Measurements from ENCODE around the gene RNF167.
"Not testable (repeated sequence)": the region's sequence is repeated elsewhere in the genome, so short reads cannot be mapped to it uniquely, and the experiment has no call there.

The RNF167 gene

DNA sequence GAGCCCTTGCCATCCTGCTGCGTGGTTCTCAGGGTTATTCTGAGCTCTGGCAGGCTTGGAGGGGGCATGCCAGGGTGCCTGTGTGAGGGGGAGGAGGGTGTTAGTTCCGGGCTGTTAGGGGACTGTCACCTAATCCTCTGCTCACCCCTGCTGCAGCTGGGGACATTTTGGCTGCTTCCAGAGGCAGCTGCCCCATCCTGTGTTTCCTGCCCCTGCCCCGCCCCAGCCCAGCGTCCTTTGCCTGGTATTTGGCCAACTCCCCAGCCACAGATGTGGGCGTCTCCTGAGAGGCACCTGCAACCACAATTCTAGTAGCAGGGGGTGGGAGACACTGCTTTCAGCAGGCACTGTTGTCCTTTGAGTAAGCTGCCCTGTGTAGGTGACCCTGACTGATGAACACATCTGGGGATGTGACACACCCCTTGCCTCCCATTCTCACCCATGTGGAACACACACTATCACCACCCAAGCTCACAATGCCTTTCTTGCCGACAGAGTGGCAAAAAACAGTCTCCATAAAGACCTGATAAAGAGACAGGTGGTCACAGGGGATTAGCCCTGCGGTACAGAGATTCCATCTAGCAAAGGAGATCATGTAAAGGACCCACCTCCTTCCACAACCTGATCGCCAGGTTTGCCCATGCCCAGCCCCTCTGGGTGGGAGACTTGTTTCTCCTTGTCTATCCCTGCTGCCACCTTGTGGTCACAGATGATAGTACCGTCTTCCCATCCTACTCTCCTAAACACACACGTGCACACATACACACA lies 36.8 kb upstream of the RNF167 start, which contains the start of gene CHRNE:
TSS of gene CHRNE (minus strand) at position 48 of the 768 bp plus-strand sequence. CDS start at position 13, 35 bp downstream.
- DNase-seq, result peak in 10 of 14 donors; percentile 22 to 47 (median 36)

DNA sequence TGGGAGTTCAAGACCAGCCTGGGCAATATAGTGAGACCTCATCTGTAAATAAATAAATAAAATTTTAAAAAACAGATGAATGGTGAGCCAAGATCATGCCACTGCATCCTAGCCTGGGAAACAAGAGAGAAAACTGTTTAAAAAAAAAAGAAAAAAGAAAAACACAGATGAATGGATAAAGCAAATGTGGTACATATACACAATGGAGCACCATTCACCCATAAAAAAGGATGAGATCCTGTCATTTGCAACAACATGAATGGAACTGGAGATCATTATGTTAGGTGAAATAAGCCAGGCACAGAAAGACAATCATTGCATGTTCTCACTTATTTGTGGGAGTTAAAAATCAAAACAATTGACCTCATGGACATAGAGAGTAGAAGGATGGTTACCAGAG lies 33.4 kb upstream of the RNF167 start:
- DNase-seq, result not testable (repeated sequence)

DNA sequence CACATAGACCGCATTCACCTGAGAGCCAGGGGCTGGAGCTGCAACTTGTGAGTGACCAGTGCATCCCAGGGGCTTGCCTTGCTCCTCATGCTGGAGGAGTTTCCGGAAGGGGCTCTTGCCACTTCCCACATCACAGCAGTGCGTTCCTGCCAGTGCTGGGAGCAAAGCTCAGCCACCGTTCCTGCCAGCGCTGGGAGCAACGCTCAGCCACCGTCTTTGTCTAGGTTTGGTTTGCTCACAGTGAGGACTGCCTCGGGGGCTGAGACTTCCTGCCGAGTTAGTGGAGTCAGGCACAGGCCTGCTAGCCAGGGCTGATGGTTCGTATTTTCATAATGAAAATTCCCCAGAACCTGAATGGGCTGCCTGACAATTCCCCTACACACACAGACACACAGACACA lies 31.8 kb upstream of the RNF167 start:
- DNase-seq, result no peak

DNA sequence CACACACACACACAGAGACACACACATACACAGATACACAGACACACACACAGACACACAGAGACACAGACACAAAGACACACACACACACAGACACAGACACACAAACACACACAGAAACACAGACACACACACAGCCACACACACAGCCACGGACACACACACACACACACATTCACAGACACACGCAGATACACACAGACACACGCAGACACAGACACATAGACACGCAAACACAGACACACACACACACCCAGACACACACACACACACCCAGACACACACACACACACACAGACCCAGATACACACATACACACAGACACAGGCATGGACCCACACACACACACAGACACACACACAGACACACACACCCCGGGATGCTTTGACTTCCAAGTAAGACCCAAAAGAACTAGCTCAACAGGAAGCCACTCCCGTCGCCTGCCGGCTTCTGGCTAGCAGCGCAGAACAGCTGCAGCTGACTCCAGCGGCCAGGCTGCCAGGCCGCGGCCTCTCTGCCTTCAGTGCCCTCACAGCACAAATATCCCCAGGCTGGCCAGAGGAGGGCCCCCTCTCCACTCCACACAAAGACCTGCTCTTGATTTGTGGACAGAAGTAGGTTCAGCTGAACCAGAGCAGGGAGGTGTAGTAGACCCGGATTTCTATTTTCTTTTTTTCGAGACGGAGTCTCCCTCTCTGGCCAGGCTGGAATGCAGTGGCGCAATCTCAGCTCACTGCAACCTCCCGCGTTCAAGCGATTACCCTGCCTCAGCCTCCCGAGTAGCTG lies 31.2 kb upstream of the RNF167 start:
- DNase-seq, result peak in 13 of 14 donors; percentile 17 to 82 (median 69)

DNA sequence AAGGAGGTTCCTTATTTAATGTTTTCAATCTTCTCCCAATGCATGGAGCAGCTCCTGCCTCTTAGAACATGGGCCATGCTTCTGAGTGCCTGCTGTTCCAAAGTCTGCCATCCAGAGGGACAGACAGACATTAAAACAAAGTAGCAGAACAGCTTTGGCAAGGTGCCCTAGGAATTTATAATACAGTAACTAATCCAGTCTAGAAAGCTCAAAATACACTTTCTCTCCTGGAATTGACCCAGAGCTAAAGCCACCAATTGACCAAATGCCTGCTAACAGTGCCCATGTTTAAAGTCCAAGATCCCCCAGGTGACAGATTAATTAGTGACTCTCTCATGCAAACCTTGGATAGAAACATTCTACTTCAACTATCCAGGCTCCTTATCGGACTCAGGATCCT lies 26.1 kb upstream of the RNF167 start:
- no peak for DNase-seq

DNA sequence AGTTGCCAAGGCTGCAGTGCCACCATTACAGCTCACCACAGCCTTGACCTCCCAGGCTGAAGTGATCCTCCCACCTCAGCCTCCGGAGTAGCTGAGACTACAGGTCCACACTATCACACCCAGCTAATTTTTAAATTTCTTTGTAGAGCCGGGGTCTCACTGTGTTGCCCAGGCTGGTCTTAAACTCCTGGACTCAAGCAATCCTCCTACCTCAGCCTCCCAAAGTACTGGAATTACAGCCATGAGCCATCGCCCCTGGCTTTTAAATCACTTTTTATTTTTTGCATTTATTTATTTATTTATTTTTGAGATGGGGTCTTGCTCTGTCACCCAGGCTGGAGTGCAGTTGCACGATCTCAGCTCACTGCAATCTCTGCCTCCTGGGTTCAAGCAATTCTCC lies 25.5 kb upstream of the RNF167 start:
- DNase-seq, result not testable (repeated sequence)

DNA sequence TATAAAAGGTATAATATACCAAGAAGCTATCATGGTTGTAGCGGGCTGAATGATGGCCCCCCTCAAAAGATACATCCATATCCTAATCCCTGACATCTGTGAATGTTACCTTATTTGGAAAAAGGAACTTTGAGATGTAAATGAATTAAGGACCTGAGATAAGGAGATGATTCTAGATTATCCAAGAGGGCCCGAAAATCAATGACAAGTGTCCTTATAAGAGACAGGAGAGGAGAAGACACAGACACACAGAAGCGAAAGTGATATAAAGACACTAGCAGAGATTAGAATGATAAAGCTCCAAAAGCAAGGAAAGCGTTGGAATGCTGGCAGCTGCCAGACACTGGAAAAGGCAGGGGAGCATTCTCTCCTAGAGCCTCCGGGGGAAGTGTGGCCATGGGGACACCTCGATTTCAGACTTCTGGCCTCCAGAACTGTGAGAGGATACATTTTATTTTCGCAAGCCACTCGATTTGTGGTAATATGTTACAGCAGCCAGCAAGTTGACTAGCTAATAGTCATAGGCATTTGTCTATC lies 20.5 kb upstream of the RNF167 start:
- DNase-seq, result no peak

DNA sequence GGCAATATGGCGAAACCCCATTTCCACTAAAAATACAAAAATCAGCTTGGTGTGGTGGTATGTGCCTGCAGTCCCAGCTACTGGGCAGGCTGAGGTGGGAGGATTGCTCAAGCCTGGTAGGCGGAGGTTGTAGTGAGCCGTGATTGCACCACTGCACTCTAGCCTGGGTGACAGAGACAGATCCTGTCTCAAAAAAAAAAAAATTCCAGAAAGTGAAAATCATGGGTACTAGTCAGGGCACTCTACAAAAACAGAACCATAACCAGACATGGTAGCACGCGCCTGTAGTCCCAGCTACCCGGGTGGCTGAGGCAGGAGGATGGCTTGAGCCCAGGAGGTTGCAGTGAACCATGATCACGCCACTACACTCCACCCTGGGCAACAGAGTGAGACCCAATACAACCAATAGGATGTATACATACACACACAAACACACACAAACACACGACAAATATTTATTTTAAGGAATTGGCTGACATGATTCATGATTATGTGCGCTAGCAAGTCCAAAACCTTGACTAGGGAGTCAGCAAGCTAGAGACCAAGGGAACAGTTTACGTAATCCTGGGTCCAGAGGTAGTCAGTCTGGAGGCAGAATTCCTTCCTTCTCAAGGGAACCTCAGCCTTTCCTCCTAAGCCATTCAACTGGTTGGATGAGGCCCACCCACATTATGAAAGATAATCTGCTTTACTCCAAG lies 19.6 kb upstream of the RNF167 start:
- DNase-seq, result no peak

DNA sequence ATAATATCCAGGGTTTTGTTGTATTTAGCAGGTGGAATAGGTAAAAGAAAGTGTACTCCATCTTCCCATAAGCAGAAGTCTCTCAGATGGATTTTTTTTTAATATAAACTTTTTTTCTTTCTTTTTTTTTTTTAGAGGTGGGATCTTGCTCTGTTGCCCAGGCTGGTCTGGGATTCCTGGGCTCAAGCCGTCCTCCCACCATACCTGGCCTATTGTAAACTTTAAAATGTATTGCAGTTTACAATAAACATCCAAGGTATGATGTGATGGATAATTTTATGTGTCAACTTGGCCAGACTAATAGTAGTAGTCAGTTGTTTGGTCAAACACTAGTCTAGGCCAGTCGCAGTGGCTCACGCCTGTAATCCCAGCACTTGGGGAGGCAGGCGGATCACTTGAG lies 18.7 kb upstream of the RNF167 start:
- no peak for DNase-seq

DNA sequence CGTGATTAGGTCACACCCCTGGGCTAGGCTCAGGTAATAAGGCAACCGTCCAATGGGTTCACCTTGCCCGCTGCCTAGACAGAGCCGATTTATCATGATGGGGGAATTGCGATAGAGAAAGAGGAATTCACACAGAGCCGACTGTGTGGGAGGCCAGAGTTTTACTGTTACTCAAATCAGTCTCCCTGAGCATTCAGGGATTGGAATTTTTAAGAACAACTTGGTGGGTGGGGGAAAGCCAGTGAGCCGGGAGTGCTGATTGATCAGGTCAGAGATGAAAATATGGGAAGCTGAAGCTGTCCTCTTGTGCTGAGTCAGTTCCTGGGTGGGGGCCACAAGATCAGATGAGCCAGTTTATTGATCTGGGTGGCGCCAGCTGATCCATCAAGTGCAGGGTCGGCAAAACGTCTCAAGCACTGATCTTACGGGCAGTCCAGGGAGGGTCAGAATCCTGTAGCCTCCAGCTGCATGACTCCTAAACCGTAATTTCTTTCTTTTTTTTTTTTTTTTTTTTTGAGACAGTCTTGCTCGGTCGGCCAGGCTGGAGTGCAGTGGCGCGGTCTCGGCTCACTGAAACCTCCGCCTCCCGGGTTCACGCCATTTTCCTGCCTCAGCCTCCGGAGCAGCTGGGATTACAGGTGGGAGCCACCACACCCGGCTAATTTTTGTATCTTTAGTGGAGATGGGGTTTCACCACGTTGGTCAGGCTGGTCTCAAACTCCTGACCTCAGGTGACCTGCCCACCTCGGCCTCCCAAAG lies 13.3 kb upstream of the RNF167 start:
- not testable (repeated sequence) for DNase-seq

DNA sequence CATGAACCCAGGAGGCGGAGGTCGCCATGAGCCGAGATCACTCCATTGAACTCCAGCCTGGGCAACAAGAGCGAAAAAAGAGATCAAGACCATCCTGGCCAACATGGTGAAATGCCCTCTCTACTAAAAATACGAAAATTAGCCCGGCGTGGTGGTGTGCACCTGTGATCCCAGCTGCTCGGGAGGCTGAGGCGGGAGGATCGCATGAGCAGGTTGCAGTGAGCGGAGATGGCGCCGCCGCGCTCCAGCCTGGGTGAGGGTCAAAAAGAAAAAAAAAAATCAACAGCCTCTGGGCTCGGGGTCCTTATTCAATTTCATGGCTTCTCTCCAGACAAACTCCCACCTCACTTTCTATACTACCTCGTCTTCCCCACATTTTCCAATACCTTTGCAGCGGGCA lies 11.2 kb upstream of the RNF167 start:
- DNase-seq, result no peak

DNA sequence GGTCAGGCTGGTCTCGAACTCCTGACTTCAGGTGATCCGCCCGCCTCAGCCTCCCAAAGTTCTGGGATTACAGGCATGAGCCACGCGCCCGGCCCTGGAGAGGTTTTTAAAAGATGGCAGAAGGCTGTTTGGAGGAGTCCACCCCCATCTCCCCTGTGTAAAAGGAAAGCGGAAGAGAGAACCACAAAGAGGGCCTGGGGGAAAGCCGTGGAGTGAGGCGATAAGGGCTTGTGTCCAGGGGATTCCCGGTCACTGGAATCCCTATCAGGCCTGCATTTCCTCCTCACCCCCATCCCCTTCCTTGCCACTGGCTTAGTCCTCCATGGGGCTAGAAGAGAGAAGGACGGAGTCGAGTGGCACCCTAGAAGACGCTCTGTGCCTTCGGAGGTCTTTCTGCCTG lies 8.1 kb upstream of the RNF167 start, which contains the start of gene GP1BA:
TSS of gene GP1BA (plus strand) at position 315 of the 400 bp plus-strand sequence. CDS start 328 bp downstream, outside the sequence.
- no peak for DNase-seq

DNA sequence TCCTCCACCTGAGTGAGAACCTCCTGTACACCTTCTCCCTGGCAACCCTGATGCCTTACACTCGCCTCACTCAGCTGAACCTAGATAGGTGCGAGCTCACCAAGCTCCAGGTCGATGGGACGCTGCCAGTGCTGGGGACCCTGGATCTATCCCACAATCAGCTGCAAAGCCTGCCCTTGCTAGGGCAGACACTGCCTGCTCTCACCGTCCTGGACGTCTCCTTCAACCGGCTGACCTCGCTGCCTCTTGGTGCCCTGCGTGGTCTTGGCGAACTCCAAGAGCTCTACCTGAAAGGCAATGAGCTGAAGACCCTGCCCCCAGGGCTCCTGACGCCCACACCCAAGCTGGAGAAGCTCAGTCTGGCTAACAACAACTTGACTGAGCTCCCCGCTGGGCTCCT lies 7.3 kb upstream of the RNF167 start:
- DNase-seq, result no peak

DNA sequence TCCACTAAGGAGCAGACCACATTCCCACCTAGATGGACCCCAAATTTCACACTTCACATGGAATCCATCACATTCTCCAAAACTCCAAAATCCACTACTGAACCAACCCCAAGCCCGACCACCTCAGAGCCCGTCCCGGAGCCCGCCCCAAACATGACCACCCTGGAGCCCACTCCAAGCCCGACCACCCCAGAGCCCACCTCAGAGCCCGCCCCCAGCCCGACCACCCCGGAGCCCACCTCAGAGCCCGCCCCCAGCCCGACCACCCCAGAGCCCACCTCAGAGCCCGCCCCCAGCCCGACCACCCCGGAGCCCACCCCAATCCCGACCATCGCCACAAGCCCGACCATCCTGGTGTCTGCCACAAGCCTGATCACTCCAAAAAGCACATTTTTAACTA lies 6.4 kb upstream of the RNF167 start:
- DNase-seq, result no peak

DNA sequence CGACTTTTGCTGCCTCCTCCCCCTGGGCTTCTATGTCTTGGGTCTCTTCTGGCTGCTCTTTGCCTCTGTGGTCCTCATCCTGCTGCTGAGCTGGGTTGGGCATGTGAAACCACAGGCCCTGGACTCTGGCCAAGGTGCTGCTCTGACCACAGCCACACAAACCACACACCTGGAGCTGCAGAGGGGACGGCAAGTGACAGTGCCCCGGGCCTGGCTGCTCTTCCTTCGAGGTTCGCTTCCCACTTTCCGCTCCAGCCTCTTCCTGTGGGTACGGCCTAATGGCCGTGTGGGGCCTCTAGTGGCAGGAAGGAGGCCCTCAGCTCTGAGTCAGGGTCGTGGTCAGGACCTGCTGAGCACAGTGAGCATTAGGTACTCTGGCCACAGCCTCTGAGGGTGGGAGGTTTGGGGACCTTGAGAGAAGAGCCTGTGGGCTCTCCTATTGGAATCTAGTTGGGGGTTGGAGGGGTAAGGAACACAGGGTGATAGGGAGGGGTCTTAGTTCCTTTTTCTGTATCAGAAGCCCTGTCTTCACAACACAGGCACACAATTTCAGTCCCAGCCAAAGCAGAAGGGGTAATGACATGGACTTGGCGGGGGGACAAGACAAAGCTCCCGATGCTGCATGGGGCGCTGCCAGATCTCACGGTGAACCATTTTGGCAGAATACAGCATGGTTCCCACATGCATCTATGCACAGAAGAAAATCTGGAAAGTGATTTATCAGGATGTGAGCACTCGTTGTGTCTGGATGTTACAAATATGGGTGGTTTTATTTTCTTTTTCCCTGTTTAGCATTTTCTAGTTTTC lies 5.7 kb upstream of the RNF167 start:
- peak in 1 of 14 donors; percentile 28 for DNase-seq

DNA sequence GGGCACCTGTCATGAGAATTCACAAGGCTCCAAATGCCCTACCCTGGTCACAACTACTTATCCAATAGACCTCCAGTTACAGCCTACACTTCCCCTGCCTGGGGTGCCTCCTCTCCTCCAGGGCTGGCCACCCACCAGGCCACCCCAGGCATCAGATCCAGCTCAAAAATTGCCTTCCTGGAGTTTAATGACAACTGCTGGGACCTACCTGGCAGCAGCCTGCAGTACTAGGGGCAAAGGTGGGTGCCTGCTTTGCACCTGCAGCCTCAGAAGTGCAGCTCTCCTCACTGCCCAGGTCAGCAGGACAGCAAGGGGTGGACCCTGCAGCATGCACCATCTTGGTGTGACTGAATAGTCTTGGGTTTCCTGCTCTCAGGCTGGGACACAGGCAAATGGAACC lies 4.4 kb upstream of the RNF167 start:
- DNase-seq, result no peak

DNA sequence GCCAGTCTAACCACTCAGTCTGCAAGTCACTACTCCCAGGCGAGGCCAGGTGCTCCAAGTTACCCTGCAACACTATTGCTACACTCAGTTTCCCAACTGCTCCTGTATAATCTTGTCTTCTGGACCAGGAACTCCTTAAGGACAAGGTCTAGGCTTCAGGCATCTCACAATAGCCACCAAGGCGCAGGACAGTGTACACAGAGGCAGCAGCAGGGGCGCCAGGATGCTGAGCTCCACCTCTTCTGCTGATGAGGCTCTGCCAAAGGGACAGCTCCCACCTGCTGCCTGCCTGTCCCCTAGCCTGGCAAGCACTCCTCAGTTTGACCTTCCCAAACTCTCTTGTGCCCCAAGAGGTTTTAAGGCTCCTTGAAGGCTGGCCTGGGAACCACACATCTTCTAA lies 3.6 kb upstream of the RNF167 start:
- no peak for DNase-seq

DNA sequence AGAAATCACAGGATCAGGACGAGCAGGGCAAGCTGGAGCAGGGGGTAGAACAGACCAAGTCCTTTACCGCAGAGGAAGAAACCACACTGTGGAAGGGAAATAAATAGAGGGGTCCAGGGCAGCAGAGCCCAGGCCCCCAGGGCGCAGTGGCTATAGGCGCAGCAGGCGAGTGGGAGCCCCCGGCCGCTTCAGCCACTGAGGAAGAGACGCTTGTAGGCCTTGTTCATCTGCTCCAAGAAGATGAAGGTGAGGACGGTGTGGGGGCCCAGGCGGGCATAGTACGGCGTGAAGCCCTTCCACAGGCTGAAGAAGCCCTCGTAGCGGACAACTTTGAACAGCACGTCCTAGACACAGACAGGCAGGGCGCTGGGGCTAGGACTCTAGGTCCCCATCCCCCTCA lies 2.5 kb upstream of the RNF167 start:
- no peak for DNase-seq

DNA sequence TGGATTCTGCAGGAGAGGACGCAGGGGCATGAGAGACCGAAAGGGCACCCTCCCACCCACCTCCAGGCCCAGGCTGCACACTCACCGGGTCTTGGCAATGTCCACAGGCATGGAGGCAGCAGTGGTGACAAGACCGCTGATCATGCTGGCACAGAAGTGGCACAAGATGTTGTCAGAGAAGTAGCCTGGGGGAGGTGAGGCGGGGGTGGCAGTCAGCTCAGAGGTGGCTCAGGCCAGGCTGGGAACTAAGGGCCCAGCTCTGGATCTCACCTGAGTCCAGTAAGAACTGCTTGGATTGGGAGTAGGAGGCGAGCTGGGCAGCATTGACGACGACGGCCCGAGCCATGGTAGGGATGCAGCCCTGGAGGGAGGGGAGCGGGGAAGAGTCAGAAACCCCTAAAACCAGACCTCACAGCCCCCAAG lies 2.0 kb upstream of the RNF167 start:
- DNase-seq, result no peak

DNA sequence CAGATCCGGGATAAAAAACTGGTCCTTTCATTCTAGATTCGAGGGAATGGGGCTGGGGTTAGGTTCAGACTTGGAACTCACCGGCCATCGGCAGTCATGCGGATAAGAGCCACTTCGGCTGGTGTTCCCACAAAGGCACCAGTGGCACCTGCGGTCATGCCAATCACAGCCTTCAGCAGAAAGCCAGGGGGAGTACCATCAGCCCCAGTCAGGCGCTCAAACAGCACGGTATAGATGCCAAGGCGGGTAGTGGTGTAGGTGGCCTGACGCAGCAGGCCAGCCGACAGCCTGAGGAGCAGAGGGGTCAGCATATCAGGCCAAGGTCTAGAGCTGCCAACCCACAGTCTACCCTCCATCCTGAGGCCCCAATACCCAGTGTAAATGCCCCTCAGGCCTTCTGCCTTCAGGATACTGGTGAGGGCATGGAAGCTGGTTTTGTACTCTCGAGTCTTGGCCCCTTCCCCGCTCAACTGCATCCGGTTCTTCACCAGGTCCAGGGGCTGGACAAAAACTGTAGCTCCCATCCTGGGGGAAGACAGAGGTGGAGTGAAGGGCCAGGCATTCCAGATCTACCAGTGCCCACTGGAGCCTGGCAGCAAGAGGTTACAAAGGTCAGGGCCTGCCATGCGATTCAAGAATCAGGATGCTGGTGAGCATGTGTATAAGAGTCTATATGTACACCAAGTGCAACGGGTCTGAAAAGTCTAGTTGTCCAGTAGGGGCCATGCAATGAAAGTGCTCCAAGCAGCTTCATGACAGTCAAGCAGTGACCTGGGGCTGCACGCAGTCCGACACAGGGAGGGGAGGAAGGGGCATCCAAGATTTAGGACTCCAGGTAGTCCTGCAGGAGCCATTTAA lies 1.2 kb upstream of the RNF167 start:
- DNase-seq, result no peak
